ENCODE results near the gene DGKG. TPM values are rescaled to one million over a fixed set of nuclear protein-coding genes. Genes with fewer than 3 reads are reported as not detected.

The DGKG gene
- total RNA-seq, 4 donors from 2014 or later: 14.5 to 35.1 (median 20.3) TPM

DNA sequence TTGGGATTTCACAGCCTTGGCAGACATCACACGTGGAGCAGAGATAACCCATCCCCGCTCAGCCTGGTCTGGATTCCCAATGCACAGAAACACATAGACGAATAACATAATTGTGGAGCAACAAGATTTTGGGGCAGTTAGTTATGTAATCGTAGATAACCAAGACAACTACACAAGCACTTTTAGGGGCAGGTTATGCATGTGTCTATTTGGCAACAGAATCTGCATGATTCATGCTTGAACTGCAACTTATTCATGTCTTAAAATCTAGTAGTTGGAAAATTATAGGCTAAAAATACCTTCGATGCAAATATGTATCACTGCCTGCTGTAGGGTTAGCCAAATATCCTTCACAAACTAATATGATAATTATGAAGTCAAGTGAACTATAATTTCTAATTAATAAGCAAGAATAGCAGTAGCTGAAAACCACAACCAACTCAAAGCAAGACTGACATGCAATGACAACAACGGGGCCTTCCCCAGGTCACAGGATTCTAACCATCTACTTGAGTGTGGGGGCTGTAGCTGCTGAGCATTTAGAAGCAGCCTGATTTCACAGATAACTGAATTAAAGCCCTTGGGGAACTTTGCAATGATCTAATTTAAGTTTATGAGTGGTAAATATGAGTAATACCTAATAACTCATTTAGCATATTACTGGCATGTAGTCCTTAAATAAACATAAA, 31.1 kb downstream of the DGKG start:
- intact Hi-C loops (cut with DNase I): no loop called here

DNA sequence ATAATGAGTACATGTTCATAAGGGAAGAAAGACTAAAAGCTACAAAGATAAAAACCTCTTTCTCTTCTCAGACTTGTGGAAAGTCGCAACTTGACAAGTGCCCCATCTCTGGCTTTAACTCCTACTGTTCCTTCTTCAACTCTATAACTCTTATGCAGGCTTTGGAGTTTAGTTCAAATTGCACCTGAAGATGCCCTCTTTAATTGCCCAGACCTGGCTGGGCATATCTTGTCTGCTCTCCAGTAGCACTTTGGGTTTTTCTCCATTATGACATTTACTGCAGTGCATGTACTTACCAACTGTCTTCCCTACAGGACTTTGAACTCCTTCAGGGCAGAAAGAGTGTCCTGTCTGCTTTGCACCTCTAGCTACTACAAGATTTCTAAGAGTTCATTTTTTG, 32.4 kb downstream of the DGKG start:
- 83 to 89% methylated on average over 1 of the region's 1 CpG for WGBS, 2 donors
- DNase-seq: no peak
- Histone ChIP-seq H3K27ac (no peak overlapping the region), H3K4me3 (replicated peaks in 1 of 3) (no peak overlapping the region), H3K36me3 (no peaks in the 10 kb centered on the region), H3K27me3 (no peaks in the 10 kb centered on the region), H3K4me1 (no peaks in the 10 kb centered on the region), H3K9me3 (no peaks in the 10 kb centered on the region)
- intact Hi-C loops (cut with DNase I): no loop called here
- TF ChIP-seq, protein P1, sequence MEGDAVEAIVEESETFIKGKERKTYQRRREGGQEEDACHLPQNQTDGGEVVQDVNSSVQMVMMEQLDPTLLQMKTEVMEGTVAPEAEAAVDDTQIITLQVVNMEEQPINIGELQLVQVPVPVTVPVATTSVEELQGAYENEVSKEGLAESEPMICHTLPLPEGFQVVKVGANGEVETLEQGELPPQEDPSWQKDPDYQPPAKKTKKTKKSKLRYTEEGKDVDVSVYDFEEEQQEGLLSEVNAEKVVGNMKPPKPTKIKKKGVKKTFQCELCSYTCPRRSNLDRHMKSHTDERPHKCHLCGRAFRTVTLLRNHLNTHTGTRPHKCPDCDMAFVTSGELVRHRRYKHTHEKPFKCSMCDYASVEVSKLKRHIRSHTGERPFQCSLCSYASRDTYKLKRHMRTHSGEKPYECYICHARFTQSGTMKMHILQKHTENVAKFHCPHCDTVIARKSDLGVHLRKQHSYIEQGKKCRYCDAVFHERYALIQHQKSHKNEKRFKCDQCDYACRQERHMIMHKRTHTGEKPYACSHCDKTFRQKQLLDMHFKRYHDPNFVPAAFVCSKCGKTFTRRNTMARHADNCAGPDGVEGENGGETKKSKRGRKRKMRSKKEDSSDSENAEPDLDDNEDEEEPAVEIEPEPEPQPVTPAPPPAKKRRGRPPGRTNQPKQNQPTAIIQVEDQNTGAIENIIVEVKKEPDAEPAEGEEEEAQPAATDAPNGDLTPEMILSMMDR (IDR thresholded peaks at IDR 0.05): no peak
- TF ChIP-seq POLR2A (IDR thresholded peaks at IDR 0.05): no peak

More for the DNA sequence above, 31.1 kb downstream of the DGKG start:
- H3K27ac ChIP-seq: no peak overlapping the region
- WGBS, 2 donors: 77 to 82% methylated on average over 6 of the region's 6 CpGs
- no peaks in the 10 kb centered on the region for H3K27me3 ChIP-seq
- H3K4me3 ChIP-seq (replicated peaks in 1 of 3): no peak overlapping the region
- no peaks in the 10 kb centered on the region for H3K9me3 ChIP-seq
- no peaks in the 10 kb centered on the region for H3K4me1 ChIP-seq
- DNase-seq: no peak
- H3K36me3 ChIP-seq: no peaks in the 10 kb centered on the region
- TF ChIP-seq, protein P1 (IDR thresholded peaks at IDR 0.05): no peak
- TF ChIP-seq POLR2A (IDR thresholded peaks at IDR 0.05): no peak

DNA sequence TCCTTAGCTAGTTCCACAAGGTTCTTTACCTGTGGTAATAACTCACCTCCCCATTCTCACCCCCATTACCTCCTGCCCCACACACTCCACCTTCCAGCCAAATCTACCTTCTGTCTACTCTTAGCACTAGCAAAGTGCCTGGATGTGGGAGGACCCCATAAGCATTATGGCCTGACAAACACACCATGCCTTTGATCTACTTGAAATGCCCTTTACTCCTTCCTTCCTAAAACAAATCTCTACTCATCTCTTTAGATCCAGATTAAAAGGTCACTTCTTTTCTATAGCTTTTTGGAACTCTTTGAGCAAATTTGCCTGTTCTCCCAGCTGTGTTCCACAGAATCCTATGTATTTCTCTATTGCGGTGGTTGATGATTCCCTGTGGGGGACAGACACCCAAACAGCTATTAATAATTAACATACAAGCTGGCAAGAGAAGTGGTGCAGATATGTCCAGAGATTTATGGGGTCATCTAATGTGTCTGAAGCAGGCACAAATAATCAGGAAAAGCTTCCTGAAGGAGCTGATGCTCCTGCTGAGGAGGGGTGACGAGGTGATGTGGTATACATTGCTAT, 34.0 kb downstream of the DGKG start:
- TF ChIP-seq, protein P1 (IDR thresholded peaks at IDR 0.05): no peak
- no peak for TF ChIP-seq POLR2A (IDR thresholded peaks at IDR 0.05)
- intact Hi-C loops (cut with DNase I): no loop called here
- H3K4me1 ChIP-seq: no peaks in the 10 kb centered on the region
- no peaks in the 10 kb centered on the region for H3K36me3 ChIP-seq
- no peaks in the 10 kb centered on the region for H3K27me3 ChIP-seq
- DNase-seq: no peak
- no peak overlapping the region for H3K4me3 ChIP-seq (replicated peaks in 1 of 3)
- WGBS, 2 donors: 90 to 92% methylated on average over 2 of the region's 2 CpGs
- no peaks in the 10 kb centered on the region for H3K9me3 ChIP-seq
- H3K27ac ChIP-seq: no peak overlapping the region

DNA sequence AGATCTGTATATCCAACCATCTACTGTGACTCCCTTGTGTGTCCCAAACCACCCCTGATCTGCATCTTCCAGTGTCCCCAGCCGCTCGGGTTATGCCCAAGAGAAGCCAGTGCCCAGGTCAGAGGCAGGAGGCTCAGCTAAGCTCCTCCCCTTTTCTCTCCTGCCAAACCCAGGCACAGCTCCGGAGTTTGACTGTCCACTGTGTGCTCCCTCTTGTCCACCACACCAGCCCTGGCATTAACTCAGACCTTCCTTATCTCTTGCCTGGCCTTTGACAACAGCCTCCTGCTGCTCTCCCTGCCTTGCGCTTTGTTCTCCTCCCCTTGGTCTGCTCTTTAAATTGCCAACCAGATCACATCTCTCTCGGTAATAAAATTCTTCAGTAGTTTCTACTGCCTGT, 39.3 kb downstream of the DGKG start:
- H3K9me3 ChIP-seq: no peaks in the 10 kb centered on the region
- no peak overlapping the region for H3K27ac ChIP-seq
- no peak overlapping the region for H3K4me3 ChIP-seq (replicated peaks in 1 of 3)
- 74 to 79% methylated on average over 5 of the region's 5 CpGs for WGBS, 2 donors
- no peaks in the 10 kb centered on the region for H3K27me3 ChIP-seq
- peaks cover 0 to 3% of the 10 kb centered on the region in 2 donors for H3K36me3 ChIP-seq
- TF ChIP-seq POLR2A (IDR thresholded peaks at IDR 0.05): no peak
- intact Hi-C loops (cut with DNase I): no loop called here
- no peaks in the 10 kb centered on the region for H3K4me1 ChIP-seq
- no peak for DNase-seq

DNA sequence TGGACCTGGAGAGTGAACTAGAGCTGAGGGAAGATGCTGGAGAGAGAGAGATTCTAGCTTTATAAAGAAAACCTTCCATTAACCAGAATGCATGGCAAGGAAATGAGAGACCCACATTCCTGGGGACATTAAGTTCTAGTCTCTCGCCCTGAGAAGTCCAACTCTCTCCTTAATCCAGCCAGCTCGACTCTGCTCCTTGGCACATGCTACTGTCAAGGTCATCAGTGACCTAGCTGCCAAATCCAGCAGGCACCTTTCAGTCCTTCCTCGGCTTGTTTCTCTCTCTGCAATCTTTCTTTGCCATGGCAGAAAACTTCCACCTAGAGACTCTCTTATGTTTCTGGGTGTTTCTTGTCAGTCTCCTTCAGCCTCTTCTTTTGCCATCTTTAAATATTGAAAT, 40.3 kb downstream of the DGKG start:
- H3K36me3 ChIP-seq: peaks cover 0 to 3% of the 10 kb centered on the region in 2 donors
- TF ChIP-seq, protein P1 (IDR thresholded peaks at IDR 0.05): no peak
- no peak for TF ChIP-seq POLR2A (IDR thresholded peaks at IDR 0.05)
- intact Hi-C loops (cut with DNase I): no loop called here
- peaks cover 0 to 2% of the 10 kb centered on the region in 2 donors for H3K4me1 ChIP-seq
- H3K27ac ChIP-seq: no peak overlapping the region
- DNase-seq: no peak
- no peak overlapping the region for H3K4me3 ChIP-seq (replicated peaks in 1 of 3)
- no peaks in the 10 kb centered on the region for H3K9me3 ChIP-seq
- no peaks in the 10 kb centered on the region for H3K27me3 ChIP-seq
- 89 to 93% methylated on average over 3 of the region's 3 CpGs for WGBS, 2 donors
